ENCODE measurements around the gene GHRH. TPM values are rescaled to one million over a fixed set of nuclear protein-coding genes. Genes with fewer than 3 reads are reported as not detected.

GHRH gene
- total RNA-seq, 1 experiment from 2014 or later = 0.74 TPM

DNA sequence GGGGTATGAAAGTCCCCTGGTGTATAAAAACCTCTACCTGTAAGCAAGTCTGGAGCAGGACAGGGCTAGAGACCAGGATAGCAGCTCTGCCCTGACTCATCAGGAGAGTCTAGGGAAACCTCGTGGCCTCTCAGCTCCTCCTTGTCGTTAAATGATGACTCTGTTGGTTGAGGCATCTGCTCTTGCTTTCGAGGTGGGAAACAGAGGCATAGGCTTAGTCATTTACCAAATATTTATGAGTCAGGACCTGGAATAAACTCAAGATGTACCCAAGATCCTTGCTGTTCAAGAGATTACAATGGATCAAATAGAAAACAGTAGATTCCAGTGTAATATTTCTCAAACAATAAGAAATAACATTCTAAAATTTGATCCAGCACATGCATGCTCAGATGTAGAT, 33.4 kb upstream of the GHRH start (continued):
- TF ChIP-seq SMAD4 (CRISPR knock-in tag; IDR thresholded peaks at IDR 0.05) = no peak
- no peak for TF ChIP-seq ZNF138 (CRISPR knock-in tag; conservative IDR thresholded peaks at IDR 0.05)
- no peak for TF ChIP-seq JAZF1 (CRISPR knock-in tag; IDR thresholded peaks at IDR 0.05)
- TF ChIP-seq CBFB (CRISPR knock-in tag; IDR thresholded peaks at IDR 0.05; ENCODE audit: low read depth) = no peak
- TF ChIP-seq GABPB1 (CRISPR knock-in tag; IDR thresholded peaks at IDR 0.05) = no peak

DNA sequence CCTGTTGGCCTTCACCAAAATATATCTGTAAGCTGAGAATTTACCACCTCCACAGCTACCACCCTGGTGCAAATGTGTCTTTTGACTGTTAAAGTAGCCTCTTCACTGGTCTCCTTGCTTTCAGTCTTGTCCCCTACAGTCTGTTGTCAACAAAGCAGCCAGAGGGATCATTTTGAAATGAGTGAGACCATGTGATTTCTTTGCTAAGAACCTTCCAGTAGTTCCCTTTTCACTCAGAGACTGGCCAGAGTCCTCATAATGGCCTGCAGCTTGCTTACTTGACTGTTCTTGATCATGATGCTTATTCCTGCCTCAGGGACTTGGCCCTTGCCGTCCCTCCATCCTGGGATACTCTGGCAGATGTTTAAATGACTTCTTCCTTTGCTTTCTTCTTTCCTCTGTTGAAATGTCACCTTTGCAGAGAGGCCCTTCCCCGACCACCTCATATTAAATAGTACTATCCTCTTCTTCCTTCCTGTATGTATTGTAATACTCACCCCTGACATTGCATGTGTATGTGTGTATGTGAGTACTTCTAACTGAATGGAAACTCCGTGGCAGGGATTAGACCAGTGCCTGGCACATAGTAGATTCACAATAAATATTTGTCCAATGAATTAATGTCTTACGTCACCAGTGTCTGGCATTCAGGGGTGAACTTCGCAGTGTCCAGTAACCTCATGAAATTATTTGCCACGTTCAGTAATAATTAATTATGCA, 32.8 kb upstream of the GHRH start:
- H3K4me1 Mint-ChIP-seq = peaks cover 18% of the 10 kb centered on the region
- H3K9me3 Mint-ChIP-seq = peaks cover 15% of the 10 kb centered on the region
- TF ChIP-seq, protein P1, sequence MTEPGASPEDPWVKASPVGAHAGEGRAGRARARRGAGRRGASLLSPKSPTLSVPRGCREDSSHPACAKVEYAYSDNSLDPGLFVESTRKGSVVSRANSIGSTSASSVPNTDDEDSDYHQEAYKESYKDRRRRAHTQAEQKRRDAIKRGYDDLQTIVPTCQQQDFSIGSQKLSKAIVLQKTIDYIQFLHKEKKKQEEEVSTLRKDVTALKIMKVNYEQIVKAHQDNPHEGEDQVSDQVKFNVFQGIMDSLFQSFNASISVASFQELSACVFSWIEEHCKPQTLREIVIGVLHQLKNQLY (CRISPR knock-in tag; IDR thresholded peaks at IDR 0.05) = no peak
- no peaks in the 10 kb centered on the region for H3K27me3 Mint-ChIP-seq (ENCODE audit: low read depth)
- ATAC-seq = no peak
- ChIA-PET CTCF (interaction anchor here (1.3 kb wide), 1 partner anchor 12 kb away, joined by 4 read pairs; no protein-coding TSS in a partner anchor), POLR2A (no interaction called here)
- peaks cover 35% of the 10 kb centered on the region for H3K36me3 Mint-ChIP-seq
- H3K27ac Mint-ChIP-seq = peak overlapping the region; percentile 45
- H3K4me3 Mint-ChIP-seq = no peak overlapping the region
- no peak for DNase-seq (ENCODE audit: low spot score)

DNA sequence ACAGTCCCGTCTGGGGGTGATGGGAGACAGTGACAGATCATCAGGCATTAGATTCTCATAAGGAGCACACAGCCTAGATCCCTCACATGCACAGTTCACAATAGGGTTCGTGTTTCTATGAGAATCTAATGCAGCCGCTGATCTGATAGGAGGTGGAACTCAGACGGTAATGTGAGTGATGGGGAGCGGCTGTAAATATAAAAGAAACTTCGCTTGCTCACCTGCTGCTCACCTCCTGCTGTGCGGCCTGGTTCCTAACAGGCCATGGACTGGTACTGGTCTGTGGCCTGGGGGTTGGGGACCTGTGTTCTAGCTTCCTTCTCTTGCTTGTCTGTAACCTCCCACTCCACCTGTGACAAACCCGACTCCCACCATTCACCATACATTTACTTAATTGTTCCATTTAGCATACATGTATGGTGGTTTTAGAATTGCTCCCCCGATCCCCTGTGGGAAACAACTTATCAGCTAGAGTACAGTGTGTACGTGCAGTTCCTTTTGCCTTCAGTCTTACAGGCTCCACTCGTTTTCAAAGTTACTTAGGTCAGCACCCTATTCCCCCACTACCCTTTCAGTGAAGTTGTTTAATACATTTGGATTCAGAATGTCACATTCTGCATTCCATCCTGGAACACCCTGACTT, 31.8 kb upstream of the GHRH start:
- peaks cover 35% of the 10 kb centered on the region for H3K36me3 Mint-ChIP-seq
- ChIA-PET CTCF (no interaction called here), POLR2A (interaction anchor here (0.7 kb wide), 1 partner anchor 34 kb away, joined by 5 read pairs; no protein-coding TSS in a partner anchor)
- H3K4me1 Mint-ChIP-seq = peaks cover 20% of the 10 kb centered on the region
- H3K4me3 Mint-ChIP-seq = no peak overlapping the region
- H3K27me3 Mint-ChIP-seq (ENCODE audit: low read depth) = no peaks in the 10 kb centered on the region
- DNase-seq (ENCODE audit: low spot score) (no peak), ATAC-seq (no peak)
- H3K27ac Mint-ChIP-seq = 0 out of 2 replicates have a peak overlapping the region, but pooled peaks have one; percentile 47
- TF ChIP-seq, protein P2, sequence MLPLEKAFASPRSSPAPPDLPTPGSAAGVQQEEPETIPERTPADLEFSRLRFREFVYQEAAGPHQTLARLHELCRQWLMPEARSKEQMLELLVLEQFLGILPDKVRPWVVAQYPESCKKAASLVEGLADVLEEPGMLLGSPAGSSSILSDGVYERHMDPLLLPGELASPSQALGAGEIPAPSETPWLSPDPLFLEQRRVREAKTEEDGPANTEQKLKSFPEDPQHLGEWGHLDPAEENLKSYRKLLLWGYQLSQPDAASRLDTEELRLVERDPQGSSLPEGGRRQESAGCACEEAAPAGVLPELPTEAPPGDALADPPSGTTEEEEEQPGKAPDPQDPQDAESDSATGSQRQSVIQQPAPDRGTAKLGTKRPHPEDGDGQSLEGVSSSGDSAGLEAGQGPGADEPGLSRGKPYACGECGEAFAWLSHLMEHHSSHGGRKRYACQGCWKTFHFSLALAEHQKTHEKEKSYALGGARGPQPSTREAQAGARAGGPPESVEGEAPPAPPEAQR (CRISPR knock-in tag; IDR thresholded peaks at IDR 0.05) = no peak
- no peak for TF ChIP-seq NFE2L1 (CRISPR knock-in tag; IDR thresholded peaks at IDR 0.05)
- TF ChIP-seq ZNF121 (CRISPR knock-in tag; IDR thresholded peaks at IDR 0.05) = no peak
- TF ChIP-seq IRF2 (CRISPR knock-in tag; IDR thresholded peaks at IDR 0.05; ENCODE audit: borderline replicate concordance, low read depth) = no peak
- no peak for TF ChIP-seq CREM (CRISPR knock-in tag; IDR thresholded peaks at IDR 0.05)
- no peak for TF ChIP-seq SOX15 (CRISPR knock-in tag; IDR thresholded peaks at IDR 0.05)
- no peak for TF ChIP-seq TCF7 (CRISPR knock-in tag; IDR thresholded peaks at IDR 0.05; ENCODE audit: low read depth)
- TF ChIP-seq, protein P3, sequence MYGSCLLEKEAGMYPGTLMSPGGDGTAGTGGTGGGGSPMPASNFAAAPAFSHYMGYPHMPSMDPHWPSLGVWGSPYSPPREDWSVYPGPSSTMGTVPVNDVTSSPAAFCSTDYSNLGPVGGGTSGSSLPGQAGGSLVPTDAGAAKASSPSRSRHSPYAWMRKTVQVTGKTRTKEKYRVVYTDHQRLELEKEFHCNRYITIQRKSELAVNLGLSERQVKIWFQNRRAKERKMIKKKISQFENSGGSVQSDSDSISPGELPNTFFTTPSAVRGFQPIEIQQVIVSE (CRISPR knock-in tag; IDR thresholded peaks at IDR 0.05; ENCODE audit: borderline replicate concordance) = no peak
- TF ChIP-seq, protein P4, sequence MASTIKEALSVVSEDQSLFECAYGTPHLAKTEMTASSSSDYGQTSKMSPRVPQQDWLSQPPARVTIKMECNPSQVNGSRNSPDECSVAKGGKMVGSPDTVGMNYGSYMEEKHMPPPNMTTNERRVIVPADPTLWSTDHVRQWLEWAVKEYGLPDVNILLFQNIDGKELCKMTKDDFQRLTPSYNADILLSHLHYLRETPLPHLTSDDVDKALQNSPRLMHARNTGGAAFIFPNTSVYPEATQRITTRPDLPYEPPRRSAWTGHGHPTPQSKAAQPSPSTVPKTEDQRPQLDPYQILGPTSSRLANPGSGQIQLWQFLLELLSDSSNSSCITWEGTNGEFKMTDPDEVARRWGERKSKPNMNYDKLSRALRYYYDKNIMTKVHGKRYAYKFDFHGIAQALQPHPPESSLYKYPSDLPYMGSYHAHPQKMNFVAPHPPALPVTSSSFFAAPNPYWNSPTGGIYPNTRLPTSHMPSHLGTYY (CRISPR knock-in tag; IDR thresholded peaks at IDR 0.05) = no peak
- TF ChIP-seq, protein P5, sequence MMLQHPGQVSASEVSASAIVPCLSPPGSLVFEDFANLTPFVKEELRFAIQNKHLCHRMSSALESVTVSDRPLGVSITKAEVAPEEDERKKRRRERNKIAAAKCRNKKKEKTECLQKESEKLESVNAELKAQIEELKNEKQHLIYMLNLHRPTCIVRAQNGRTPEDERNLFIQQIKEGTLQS (CRISPR knock-in tag; conservative IDR thresholded peaks at IDR 0.05) = no peak
- H3K9me3 Mint-ChIP-seq = peaks cover 15% of the 10 kb centered on the region
